GM21360 (cell line): ENCODE measurements around the gene APLP2.

Experiments used
- ATAC-seq: cut with Tn5 transposase; IDR thresholded peaks from one replicate; pipeline ENCODE4 v1.9.1; 2021; ENCODE audit warnings: mild to moderate bottlenecking, moderate library complexity; ENCODE audit not compliant: unreplicated experiment

Gene APLP2

GRCh38 chr11:130144141-130144540 lies 74.4 kb downstream of the APLP2 start:
- ATAC-seq, result no peak

- no peak for ATAC-seq
Measured at GRCh38 chr11:130144861-130145281, 75.2 kb downstream of the APLP2 start.

GRCh38 chr11:130145311-130145812 lies 75.7 kb downstream of the APLP2 start:
- no peak for ATAC-seq

- no peak for ATAC-seq
Measured at GRCh38 chr11:130145975-130146776, 76.5 kb downstream of the APLP2 start.

DNA sequence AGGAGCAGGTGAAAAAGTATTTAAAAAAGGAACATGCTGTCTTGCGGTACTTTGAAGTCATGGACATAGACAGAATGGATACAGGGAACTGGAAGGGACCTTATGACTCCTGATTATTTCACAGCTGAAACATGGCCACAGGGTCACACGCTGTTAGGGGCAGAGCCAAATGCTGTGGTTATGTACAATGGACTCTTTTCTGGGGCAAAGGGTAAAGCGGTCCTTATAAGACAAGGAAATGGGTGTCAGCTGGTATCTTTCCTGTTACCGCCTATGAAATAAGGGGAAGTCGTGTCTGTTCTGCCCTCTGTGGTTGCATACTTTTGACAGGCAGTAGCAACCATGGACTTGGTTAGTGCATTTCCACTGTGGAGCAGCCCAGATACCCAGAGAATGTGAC lies 77.1 kb downstream of the APLP2 start:
- no peak for ATAC-seq

GRCh38 chr11:130148796-130149326 lies 79.2 kb downstream of the APLP2 start:
- no peak for ATAC-seq

- peak; percentile 47 for ATAC-seq
Measured at GRCh38 chr11:130150790-130151189, 81.1 kb downstream of the APLP2 start.

DNA sequence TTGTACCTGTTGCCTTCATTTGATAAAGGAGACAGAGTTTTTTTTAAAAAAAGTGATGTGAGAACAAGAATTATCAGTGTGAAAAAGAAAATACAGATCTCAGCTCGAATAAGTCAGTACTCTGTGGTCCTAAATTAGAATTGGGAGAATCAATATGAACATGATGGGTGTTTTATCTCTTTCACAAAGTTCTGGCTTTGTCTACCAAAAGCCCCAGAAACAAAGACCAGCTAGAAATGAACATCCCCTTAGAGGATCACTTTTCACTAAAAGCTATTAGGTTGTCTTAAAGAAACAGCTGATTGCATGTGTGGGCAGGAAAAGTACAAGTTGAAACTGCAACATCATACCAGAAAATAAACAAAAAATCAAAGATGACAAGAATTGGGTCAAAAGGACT lies 81.5 kb downstream of the APLP2 start:
- ATAC-seq, result no peak

DNA sequence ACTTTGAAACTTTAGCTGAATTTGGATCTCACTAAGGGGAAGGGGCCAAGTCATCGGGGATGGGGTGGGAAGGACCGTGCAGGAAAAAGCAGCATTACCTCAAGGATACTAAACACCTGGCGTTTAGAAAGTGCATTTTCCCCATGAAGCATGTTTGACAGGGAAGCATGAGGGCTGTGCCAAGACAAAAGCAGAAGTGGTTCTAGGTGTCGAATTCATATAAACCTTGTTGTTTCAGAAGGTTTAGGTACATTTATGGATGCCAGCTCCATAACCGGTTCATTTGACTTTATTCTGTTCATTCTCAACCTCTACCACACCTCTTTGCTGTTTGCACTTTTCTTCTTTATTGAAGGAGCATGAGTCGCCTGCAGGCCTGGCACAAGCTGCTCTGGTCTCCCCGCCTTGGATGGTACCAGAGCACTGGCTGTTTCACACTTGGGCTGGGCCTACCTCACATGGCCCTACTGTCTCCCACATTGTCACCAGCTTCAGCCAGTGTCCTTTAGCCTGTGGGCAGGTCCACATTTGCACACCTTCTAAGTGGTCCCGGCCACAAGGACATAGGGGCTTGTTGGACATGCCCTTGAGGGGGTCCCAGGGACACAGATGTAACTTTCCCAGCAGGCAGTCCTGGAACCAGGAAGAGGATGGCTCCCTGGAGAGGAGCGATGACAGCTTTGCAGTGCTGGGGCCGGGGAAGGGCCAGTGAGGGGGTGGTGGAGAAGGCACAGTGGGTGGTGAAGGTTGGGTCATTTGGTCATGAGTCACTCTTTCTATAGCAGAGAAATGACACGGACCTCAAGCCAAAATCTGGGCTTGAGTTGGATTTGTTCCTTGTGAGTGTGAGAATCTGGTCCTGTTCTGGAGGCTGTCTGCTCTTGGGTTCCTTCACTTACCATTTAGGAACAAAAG lies 86.7 kb downstream of the APLP2 start:
- no peak for ATAC-seq

DNA sequence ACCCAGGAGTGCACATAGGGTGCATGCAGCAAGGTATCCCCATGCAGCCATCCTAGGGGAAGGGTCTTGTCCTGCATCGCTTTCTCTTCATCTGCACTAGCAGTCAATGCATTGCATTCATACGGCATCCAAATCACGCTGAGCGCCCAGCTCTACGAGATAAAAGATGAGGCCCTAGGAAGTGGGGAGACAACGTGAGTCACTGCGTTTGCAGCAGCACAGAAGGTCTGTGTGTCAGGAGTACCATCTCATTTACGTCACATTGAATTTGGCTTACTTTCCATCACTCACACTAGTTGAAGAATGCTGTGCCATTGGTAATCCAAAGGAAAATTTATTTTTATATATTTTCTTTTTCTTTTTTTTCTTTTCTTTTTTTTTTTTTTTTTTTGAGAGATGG lies 87.4 kb downstream of the APLP2 start:
- no peak for ATAC-seq

DNA sequence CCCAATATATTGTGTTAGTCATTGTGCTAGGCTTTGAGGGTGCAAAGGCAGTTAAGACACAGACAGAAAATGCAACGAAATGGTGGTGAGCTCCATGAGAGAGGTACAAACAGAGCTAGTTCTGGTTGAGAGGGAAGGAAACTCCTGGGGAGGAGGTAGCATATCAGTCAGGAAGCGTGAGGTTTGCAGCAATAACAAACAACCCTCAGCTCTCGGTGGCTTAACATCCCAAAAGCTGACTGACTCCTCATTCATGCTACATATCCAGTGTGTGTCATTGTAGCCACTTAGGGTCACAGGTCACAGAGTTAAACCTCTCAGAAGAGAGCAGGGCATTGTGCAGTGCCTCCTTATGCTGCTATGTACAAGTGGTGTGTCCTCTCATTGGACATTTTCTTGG lies 88.1 kb downstream of the APLP2 start:
- ATAC-seq, result no peak

- no peak for ATAC-seq
Measured at GRCh38 chr11:130159139-130159538, 89.4 kb downstream of the APLP2 start.

- no peak for ATAC-seq
Measured at GRCh38 chr11:130159657-130160497, 90.2 kb downstream of the APLP2 start, which contains the start of gene ST14. Gene ST14 (plus strand): TSS chr11:130159782. CDS start chr11:130159980, 198 bp downstream.

GRCh38 chr11:130160498-130161155 lies 90.9 kb downstream of the APLP2 start:
- no peak for ATAC-seq

DNA sequence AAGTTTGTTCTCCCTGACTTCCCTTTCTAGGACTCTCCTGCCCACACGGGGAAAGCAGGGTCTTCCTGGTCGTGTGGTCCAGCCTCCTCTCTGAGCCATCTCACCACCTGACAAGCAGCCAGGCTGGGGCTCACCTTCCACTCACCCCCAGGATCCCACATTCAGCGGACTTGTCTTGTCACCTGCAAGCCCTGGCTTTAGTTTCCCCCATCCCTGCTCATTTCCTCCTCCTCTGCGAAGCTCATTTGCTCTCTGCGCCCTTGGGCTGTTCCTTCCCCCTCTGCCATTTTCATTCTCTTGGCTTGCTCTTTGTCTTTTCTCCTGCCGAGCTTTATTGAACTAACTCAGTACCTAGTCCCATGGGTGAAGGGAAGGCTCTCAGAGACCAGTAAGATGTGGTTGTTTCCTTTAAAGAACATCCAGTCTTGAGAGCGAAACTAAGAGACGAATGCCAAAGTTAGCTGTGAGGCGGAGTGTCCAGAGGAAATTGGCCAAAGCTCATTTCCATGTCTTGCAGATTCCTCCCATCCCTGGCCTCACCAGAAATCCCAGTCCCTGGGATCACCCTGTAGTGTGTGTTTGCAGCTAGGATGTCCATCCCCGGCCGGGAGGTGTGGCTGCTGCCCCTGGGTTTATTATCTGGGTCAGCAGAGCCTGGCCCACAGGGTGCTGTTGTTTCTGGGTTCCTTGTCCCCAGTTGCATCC lies 91.9 kb downstream of the APLP2 start:
- ATAC-seq, result no peak

GRCh38 chr11:130162733-130163132 lies 93.0 kb downstream of the APLP2 start:
- ATAC-seq, result no peak

- ATAC-seq, result no peak
Measured at GRCh38 chr11:130163346-130164220, 93.9 kb downstream of the APLP2 start.

DNA sequence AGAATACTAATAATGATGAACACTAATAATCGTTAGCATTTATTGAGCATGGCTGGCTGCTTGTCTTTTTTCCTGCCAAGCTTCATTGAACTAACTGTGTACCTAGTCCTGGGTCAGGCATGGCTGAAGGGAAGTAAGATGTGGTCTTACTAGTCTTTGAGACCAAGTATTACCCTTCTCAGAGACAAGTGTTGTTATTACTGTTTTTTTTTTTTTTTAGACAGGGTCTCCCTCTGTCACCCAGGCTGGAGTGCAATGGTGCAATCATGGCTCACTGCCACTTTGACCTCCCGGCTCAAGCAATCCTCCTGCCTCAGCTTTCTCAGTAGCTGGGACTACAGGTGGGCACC lies 94.5 kb downstream of the APLP2 start:
- no peak for ATAC-seq
